H1 (cell line): ENCODE measurements around the gene SLC7A6OS. TPM values are rescaled to one million over a fixed set of nuclear protein-coding genes. Genes with fewer than 3 reads are reported as not detected.

ENCODE experiments used
- FOSL1 ChIP-seq: IDR thresholded peaks from 2 replicates; pipeline ENCODE4 v1.6.1; 2011; ENCODE audit warnings: mild to moderate bottlenecking, low read depth, low read length, moderate library complexity; ENCODE audit not compliant: insufficient read depth
- RXRA ChIP-seq: IDR thresholded peaks from 2 replicates; pipeline ENCODE4 v1.6.1; 2011; ENCODE audit warnings: low read depth, mild to moderate bottlenecking, low read length, moderate library complexity; ENCODE audit not compliant: insufficient read depth
- polyA plus RNA-seq, 7 experiments: library from polyadenylated mRNA; depleted of rRNA in 3 of 7; stranded (reverse) in 5 of 7; unstranded in 2 of 7; fragments of >200 nt in 5 of 7; fragments of 200-250 nt in 2 of 7; gene quantifications; 1 replicate in 5 of 7; 2 replicates in 1 of 7; 4 replicates in 1 of 7; pipeline versions ENCODE4 v1.2.1 to v1.2.3, GENCODE V29; 2011 to 2013; ENCODE audit warnings: missing spikeins in 2 of 7, mixed read lengths in 2 of 7
- total RNA-seq: library from RNA; stranded (reverse); fragmentation: NEBNext Ultra II Directional; extraction: Animal tissue kit (Norgen Biotek cat#: 25700); gene quantifications from 2 replicates; pipeline ENCODE4 v1.2.1, GENCODE V29; 2021

SLC7A6OS gene
- total and polyA plus RNA-seq, 2 of the 8 experiments (the other 6 are each of a cell fraction or from before 2014, with no cell fraction given): 7.3 to 21.3 TPM

DNA sequence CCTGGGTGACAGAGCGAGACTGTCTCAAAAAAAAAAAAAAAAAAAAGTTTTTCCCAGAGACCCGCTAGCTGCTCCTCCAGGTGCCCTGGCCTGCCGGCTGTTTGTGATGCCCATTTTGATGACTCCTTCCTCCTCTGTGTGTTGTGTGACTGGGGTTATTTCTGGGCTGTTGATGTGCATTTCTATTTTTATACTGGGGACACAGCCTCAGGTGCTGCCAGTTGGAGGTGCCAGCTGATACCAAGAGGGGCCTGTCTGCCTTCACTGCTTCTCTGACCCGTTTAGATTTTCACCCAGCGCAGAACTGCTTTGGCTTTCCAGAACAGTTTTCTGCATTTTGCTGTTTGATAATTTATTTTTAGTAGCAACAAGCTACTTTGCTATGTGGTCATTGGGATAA is 58.9 kb downstream of the SLC7A6OS start (continued):
- TF ChIP-seq RXRA (no peak), FOSL1 (no peak)
